Measurements from ENCODE around the gene PTPRT. TPM values are rescaled to one million over a fixed set of nuclear protein-coding genes. Genes with fewer than 3 reads are reported as not detected.

Gene PTPRT
- total and polyA plus RNA-seq, 10 of the 15 experiments (the other 5 are each of a cell fraction or from before 2014, with no cell fraction given) = not detected

DNA sequence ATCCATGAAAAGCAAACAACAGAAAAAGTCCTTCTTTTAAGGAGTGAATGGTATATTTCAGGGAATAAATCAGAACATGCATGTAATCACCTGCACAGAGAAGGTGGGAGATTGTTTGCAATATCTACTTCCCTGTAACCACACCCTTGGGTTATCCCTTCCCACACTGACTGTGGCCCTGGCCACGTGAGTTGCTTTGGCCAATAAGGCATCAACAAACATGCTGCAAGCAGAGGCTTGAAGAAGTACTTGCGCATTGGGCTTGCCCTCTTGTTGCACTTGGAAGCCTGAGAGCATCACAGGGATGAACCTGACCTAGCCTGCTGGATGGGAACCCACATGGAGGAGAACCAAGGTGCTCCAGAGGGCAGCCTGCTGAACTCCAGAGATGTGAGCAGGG, 208.5 kb downstream of the PTPRT start (continued):
- TF ChIP-seq, protein P1, sequence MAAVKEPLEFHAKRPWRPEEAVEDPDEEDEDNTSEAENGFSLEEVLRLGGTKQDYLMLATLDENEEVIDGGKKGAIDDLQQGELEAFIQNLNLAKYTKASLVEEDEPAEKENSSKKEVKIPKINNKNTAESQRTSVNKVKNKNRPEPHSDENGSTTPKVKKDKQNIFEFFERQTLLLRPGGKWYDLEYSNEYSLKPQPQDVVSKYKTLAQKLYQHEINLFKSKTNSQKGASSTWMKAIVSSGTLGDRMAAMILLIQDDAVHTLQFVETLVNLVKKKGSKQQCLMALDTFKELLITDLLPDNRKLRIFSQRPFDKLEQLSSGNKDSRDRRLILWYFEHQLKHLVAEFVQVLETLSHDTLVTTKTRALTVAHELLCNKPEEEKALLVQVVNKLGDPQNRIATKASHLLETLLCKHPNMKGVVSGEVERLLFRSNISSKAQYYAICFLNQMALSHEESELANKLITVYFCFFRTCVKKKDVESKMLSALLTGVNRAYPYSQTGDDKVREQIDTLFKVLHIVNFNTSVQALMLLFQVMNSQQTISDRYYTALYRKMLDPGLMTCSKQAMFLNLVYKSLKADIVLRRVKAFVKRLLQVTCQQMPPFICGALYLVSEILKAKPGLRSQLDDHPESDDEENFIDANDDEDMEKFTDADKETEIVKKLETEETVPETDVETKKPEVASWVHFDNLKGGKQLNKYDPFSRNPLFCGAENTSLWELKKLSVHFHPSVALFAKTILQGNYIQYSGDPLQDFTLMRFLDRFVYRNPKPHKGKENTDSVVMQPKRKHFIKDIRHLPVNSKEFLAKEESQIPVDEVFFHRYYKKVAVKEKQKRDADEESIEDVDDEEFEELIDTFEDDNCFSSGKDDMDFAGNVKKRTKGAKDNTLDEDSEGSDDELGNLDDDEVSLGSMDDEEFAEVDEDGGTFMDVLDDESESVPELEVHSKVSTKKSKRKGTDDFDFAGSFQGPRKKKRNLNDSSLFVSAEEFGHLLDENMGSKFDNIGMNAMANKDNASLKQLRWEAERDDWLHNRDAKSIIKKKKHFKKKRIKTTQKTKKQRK (IDR thresholded peaks at IDR 0.05; ENCODE audit: low read depth, low read length) = no peak

DNA sequence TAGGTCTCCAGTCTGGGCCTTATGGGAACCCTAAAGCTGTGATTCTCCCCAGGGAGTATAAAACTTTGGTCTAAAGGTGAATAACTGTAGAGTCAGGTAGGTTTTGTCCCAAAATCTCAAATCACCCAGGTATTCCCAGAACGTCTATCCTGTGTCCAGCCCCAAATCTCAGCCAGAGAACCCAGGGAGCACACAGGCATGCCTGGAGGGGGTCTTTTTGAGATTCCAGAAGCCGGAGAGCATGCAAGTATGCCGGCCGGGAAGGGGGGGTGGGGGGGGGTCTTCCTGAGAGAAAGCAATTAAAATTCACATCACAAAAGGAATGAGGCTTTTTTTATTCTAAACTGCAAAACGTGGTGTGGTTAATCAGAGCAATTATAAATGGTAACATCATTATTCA, 210.0 kb downstream of the PTPRT start:
- ChIA-PET POLR2A (no interaction called here), RAD21 (ENCODE audit: unreplicated experiment) (no interaction called here), SMC1A (ENCODE audit: uncharacterized antibody, unreplicated experiment) (no interaction called here), CTCF (no interaction called here)
- H2AFZ ChIP-seq (ENCODE audit: control insufficient read depth, low read depth, low read length) = no peak overlapping the region
- no peaks in the 10 kb centered on the region for H4K20me1 ChIP-seq (ENCODE audit: control insufficient read depth, insufficient read depth)
- no peak overlapping the region for H3K4me2 ChIP-seq (ENCODE audit: control insufficient read depth, insufficient read depth)
- H3K79me2 ChIP-seq (ENCODE audit: control insufficient read depth, insufficient read depth, low read length) = no peaks in the 10 kb centered on the region
- intact Hi-C loops (cut with micrococcal nuclease; ENCODE audit: unreplicated experiment) = no loop called here
- H3K27ac ChIP-seq (ENCODE audit: control insufficient read depth, insufficient read depth) = no peak overlapping the region
- in situ Hi-C loops (cut with MboI) = no loop called here
- no peak for FAIRE-seq
- no peak for ATAC-seq
- no peak for DNase-seq (ENCODE audit: low read depth, low spot score)
- H3K9ac ChIP-seq (ENCODE audit: control insufficient read depth, insufficient read depth, low read length) = no peak overlapping the region
- no peaks in the 10 kb centered on the region for H3K27me3 ChIP-seq (replicated peaks in 1 of 2; ENCODE audit: control insufficient read depth in 2 of 2, insufficient read depth in 2 of 2, low read length in 1 of 2)
- BruUV-seq (replicated peaks) = no TSS peak
- WGBS (ENCODE audit: insufficient coverage, insufficient replicate concordance, low lambda C conversion rate, missing lambda C conversion rate) = 4% methylated on average over 5 of the region's 5 CpGs
- H3K9me3 ChIP-seq (replicated peaks; ENCODE audit: control insufficient read depth, insufficient read depth, low read length) = no peaks in the 10 kb centered on the region
- no peak overlapping the region for H3K4me3 ChIP-seq
- no peaks in the 10 kb centered on the region for H3K4me1 ChIP-seq (ENCODE audit: control insufficient read depth, insufficient read depth, low read length)
- H3K36me3 ChIP-seq (ENCODE audit: control insufficient read depth in 2 of 2, insufficient read depth in 2 of 2, low read length in 1 of 2) = no peaks in the 10 kb centered on the region
- TF ChIP-seq ESRRA (IDR thresholded peaks at IDR 0.05; ENCODE audit: low read length) (no peak), MTA3 (IDR thresholded peaks at IDR 0.05; ENCODE audit: borderline replicate concordance, low read length) (no peak), ZNF384 (IDR thresholded peaks at IDR 0.05; ENCODE audit: borderline replicate concordance, low read depth, low read length) (no peak), NR2C2 (IDR thresholded peaks at IDR 0.05; ENCODE audit: borderline replicate concordance, control insufficient read depth, insufficient read length, low read depth) (no peak), YY1 (IDR thresholded peaks at IDR 0.05; ENCODE audit: low read depth, low read length) (no peak), BACH1 (IDR thresholded peaks at IDR 0.05; ENCODE audit: borderline replicate concordance) (no peak), RCOR1 (conservative IDR thresholded peaks at IDR 0.05; ENCODE audit: low read depth, low read length) (no peak), MXI1 (IDR thresholded peaks at IDR 0.05; ENCODE audit: low read depth, low read length) (no peak), PAX5 (IDR thresholded peaks at IDR 0.05; ENCODE audit: borderline replicate concordance, low read depth, low read length) (no peak), MEF2A (IDR thresholded peaks at IDR 0.05; ENCODE audit: insufficient read depth, low read depth, low read length) (no peak), HDAC6 (IDR thresholded peaks at IDR 0.05; ENCODE audit: unreplicated experiment) (no peak), ZNF24 (IDR thresholded peaks at IDR 0.05) (no peak)
- TF ChIP-seq, protein P2, sequence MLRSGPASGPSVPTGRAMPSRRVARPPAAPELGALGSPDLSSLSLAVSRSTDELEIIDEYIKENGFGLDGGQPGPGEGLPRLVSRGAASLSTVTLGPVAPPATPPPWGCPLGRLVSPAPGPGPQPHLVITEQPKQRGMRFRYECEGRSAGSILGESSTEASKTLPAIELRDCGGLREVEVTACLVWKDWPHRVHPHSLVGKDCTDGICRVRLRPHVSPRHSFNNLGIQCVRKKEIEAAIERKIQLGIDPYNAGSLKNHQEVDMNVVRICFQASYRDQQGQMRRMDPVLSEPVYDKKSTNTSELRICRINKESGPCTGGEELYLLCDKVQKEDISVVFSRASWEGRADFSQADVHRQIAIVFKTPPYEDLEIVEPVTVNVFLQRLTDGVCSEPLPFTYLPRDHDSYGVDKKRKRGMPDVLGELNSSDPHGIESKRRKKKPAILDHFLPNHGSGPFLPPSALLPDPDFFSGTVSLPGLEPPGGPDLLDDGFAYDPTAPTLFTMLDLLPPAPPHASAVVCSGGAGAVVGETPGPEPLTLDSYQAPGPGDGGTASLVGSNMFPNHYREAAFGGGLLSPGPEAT (IDR thresholded peaks at IDR 0.05; ENCODE audit: low read depth) = no peak
- TF ChIP-seq, protein P3, sequence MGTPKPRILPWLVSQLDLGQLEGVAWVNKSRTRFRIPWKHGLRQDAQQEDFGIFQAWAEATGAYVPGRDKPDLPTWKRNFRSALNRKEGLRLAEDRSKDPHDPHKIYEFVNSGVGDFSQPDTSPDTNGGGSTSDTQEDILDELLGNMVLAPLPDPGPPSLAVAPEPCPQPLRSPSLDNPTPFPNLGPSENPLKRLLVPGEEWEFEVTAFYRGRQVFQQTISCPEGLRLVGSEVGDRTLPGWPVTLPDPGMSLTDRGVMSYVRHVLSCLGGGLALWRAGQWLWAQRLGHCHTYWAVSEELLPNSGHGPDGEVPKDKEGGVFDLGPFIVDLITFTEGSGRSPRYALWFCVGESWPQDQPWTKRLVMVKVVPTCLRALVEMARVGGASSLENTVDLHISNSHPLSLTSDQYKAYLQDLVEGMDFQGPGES (IDR thresholded peaks at IDR 0.05) = no peak
- TF ChIP-seq, protein P4, sequence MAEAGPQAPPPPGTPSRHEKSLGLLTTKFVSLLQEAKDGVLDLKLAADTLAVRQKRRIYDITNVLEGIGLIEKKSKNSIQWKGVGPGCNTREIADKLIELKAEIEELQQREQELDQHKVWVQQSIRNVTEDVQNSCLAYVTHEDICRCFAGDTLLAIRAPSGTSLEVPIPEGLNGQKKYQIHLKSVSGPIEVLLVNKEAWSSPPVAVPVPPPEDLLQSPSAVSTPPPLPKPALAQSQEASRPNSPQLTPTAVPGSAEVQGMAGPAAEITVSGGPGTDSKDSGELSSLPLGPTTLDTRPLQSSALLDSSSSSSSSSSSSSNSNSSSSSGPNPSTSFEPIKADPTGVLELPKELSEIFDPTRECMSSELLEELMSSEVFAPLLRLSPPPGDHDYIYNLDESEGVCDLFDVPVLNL (IDR thresholded peaks at IDR 0.05; ENCODE audit: low read depth, low read length) = no peak
